Cardiac muscle cell (in vitro differentiated cells and primary cell): ENCODE data around the gene PRR33. TPM values are rescaled to one million over a fixed set of nuclear protein-coding genes. Genes with fewer than 3 reads are reported as not detected.
"Not testable (repeated sequence)": the region's sequence is repeated elsewhere in the genome, so short reads cannot be mapped to it uniquely, and the experiment has no call there.

Source experiments
- DNase-seq, 2 donors: peaks; one replicate each; pipeline versions ENCODE4 v3.0.0 to v3.0.0-alpha.2; 2010 to 2017; ENCODE audit warnings: low read depth in 1 of 2, low spot score in 1 of 2
- H3K27ac ChIP-seq: fragments of 200-600 bp; sonication (generic); 2 replicates; pipeline ENCODE4 v1.5.1; 2016
- H3K27me3 ChIP-seq: fragments of 200-600 bp; sonication (generic); 2 replicates; pipeline ENCODE4 v1.6.0; 2016; ENCODE audit warnings: control low read depth
- H3K36me3 ChIP-seq: fragments of 200-600 bp; sonication (generic); 2 replicates; pipeline ENCODE4 v1.5.1; 2016; ENCODE audit warnings: control low read depth
- H3K4me1 ChIP-seq: fragments of 200-600 bp; sonication (generic); 2 replicates; pipeline ENCODE4 v1.8.1; 2017; ENCODE audit warnings: low read depth, mild to moderate bottlenecking, mixed run types
- H3K4me3 ChIP-seq: fragments of 200-600 bp; sonication (generic); 2 replicates; pipeline ENCODE4 v1.5.1; 2016; ENCODE audit warnings: mild to moderate bottlenecking
- H3K9me3 ChIP-seq: fragments of 200-600 bp; sonication (generic); 2 replicates; pipeline ENCODE4 v1.5.1; 2017; ENCODE audit warnings: low read depth, mild to moderate bottlenecking, control low read depth
- polyA plus RNA-seq: library from polyadenylated mRNA; unstranded; fragments of >200 nt; fragmentation: Nextera tagmentation; extraction: Ambion mirVana; gene quantifications from 2 replicates; pipeline ENCODE4 v1.2.1, GENCODE V29; 2016
- total RNA-seq: library from RNA; depleted of rRNA; stranded (reverse); fragments of >200 nt; gene quantifications from 2 replicates; pipeline ENCODE4 v1.2.3, GENCODE V29; 2016
- TF ChIP-seq, protein P1 (sequence below): IDR thresholded peaks from 2 replicates; pipeline ENCODE4 v1.5.1; 2012; ENCODE audit warnings: low read depth, mild to moderate bottlenecking, low read length

Gene PRR33
- total RNA-seq (not detected in 2 replicates), polyA plus RNA-seq (not detected in 2 replicates)

DNA sequence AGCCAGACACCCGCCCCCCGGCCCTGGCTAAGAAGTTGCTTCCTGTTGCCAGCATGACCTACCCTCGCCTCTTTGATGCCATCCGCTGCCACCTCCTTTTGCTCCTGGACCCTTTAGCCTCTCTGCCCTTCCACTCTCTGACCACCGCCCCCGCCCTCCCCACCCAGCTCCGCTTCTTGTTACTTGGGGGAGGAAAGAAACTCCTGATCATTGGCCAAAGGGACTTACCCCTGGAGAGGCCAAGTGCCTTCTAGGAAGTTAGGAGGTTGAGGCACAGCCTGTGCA, at the start of gene PRR33:
TSS of gene PRR33 (minus strand) at position 65 of the 285 bp plus-strand sequence. CDS start 1,311 bp downstream, outside the sequence.
- no peak within 1 kb of the TSS for H3K4me3 ChIP-seq
- TF ChIP-seq, protein P1, sequence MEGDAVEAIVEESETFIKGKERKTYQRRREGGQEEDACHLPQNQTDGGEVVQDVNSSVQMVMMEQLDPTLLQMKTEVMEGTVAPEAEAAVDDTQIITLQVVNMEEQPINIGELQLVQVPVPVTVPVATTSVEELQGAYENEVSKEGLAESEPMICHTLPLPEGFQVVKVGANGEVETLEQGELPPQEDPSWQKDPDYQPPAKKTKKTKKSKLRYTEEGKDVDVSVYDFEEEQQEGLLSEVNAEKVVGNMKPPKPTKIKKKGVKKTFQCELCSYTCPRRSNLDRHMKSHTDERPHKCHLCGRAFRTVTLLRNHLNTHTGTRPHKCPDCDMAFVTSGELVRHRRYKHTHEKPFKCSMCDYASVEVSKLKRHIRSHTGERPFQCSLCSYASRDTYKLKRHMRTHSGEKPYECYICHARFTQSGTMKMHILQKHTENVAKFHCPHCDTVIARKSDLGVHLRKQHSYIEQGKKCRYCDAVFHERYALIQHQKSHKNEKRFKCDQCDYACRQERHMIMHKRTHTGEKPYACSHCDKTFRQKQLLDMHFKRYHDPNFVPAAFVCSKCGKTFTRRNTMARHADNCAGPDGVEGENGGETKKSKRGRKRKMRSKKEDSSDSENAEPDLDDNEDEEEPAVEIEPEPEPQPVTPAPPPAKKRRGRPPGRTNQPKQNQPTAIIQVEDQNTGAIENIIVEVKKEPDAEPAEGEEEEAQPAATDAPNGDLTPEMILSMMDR, result no peak
- no peak within 1 kb of the TSS for H3K27ac ChIP-seq
- H3K9me3 ChIP-seq, result no peaks in the 10 kb centered on the region
- H3K36me3 ChIP-seq, result no peaks in the 10 kb centered on the region
- no peak for DNase-seq
- H3K4me1 ChIP-seq, result no peaks in the 10 kb centered on the region
- no peaks in the 10 kb centered on the region for H3K27me3 ChIP-seq

DNA sequence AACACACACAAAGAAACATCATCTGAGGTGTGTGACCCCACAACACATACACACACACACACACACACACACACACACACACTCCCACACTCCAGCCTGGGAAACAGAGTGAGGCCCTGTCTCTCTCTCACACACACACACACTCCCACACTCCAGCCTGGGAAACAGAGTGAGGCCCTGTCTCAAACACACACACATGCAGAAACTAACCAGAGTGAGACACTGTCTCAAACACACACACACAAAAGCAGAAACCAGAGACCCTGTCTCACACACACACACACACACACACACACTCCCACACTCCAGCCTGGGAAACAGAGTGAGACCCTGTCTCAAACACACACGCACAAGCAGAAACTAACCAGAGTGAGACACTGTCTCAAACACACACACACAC, 48.1 kb upstream of the PRR33 start:
- not testable (repeated sequence) for H3K9me3 ChIP-seq, H3K27ac ChIP-seq, H3K4me3 ChIP-seq, H3K36me3 ChIP-seq, H3K27me3 ChIP-seq, H3K4me1 ChIP-seq
- peak in 1 of 2 donors; percentile 56 for DNase-seq

DNA sequence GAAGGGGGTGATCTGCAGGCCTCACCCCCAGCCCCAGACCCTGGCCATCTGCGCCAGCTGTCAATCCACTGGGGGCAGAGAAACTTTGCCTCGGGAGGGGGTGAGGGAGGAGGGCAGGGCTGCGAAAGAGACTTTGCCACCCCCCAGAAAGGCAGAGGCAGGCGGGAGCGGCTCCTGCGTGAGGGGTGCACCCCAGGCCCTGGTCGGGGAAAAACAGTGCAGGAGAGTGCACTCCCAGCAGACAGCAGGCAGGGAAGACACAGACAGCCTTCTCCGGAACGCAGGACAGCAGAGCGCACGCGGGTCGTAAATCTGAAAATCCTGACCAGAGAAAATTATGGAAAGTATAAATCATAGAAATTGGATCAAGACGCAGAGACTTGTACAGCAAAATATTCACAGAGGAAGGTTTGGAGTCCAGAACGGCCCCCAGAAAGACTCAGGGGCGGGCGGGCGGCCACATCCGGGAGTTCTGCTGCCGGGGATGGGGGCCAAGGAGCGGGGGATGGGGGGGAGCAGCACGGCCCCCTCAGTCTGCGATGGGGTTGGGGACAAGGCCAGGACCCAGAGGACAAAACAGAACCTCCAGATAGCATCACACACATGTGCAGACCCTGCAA, 47.4 kb upstream of the PRR33 start:
- peak in 1 of 2 donors; percentile 29 for DNase-seq
- Histone ChIP-seq H3K27ac (no peak overlapping the region), H3K4me1 (no peaks in the 10 kb centered on the region), H3K36me3 (no peaks in the 10 kb centered on the region), H3K9me3 (no peaks in the 10 kb centered on the region), H3K27me3 (no peaks in the 10 kb centered on the region), H3K4me3 (no peak overlapping the region)
- TF ChIP-seq, protein P1, result no peak

DNA sequence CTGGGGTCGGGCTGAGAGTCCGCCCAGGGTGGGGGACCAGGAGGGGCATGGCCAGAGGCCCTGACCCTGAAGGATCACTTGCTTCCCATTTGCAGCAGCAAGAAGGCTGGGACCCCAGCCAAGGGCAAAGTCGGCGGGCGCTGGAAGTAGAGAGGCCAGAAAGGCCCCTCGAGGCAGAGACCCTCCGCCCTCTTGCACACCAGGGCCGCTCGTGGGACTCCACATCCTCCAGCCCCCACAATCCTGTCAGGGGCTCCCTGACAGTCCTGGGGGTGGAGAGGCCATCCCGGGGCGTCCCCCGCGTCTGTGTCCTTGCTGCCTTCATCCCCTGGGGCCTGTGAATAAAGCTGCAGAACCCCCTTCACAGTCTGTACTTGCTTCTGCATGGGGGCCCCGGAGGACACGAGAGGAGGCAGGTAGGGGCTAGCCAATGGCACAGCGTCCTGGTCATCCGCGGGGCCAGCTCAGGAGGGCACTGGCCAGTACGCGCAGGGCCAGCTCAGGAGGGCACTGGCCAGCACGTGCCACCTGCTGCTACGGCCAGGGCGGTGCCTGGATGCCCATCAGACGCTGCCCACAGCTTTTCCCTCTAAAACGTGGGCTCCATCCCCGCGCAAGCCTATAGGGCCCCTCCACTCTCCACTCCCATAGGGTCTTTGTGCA, 46.8 kb upstream of the PRR33 start:
- no peaks in the 10 kb centered on the region for H3K36me3 ChIP-seq
- no peak overlapping the region for H3K4me3 ChIP-seq
- H3K27me3 ChIP-seq, result no peaks in the 10 kb centered on the region
- TF ChIP-seq, protein P1, result no peak
- no peaks in the 10 kb centered on the region for H3K4me1 ChIP-seq
- H3K27ac ChIP-seq, result no peak overlapping the region
- DNase-seq, result no peak
- H3K9me3 ChIP-seq, result no peaks in the 10 kb centered on the region

DNA sequence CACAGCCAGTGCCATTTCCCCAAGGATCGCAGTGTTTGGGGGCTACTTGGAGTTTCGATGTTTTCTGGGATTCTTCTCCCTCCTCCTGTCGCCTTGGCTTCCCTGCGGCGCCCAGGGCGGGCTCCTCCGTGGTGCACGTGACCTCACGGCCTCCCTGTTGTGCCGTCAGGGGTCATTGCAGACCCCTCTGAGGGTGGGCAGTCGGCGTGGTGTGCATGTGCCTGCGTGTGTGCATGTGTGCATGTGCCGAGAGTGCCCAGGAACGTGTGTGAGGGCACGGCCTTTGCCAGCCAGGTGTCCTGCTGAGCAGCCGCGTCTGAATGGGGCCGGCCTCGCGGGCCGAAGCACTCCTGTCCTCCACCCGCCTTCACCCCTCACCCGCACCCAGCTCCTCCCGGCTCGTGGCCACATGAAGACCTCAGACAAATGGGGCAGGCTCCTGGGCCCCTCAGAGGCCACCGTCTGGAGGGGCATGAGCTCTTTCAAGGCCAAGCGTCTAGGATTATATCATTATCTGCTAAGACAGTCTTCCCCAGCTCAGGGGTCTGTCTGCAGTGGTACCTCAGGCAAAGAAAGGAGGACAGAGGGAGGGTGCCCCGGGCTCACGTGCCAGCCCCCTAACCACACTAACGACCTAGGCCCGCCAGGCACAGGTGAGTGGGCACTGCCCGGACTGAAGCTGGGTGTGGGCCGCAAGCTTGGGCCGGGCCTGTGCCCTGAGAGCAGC, 46.1 kb upstream of the PRR33 start:
- Histone ChIP-seq H3K4me1 (no peaks in the 10 kb centered on the region), H3K27ac (no peak overlapping the region), H3K4me3 (no peak overlapping the region), H3K9me3 (no peaks in the 10 kb centered on the region), H3K27me3 (no peaks in the 10 kb centered on the region), H3K36me3 (no peaks in the 10 kb centered on the region)
- TF ChIP-seq, protein P1, result no peak
- no peak for DNase-seq
